Measurements from ENCODE around the gene GPC6.

DNA sequence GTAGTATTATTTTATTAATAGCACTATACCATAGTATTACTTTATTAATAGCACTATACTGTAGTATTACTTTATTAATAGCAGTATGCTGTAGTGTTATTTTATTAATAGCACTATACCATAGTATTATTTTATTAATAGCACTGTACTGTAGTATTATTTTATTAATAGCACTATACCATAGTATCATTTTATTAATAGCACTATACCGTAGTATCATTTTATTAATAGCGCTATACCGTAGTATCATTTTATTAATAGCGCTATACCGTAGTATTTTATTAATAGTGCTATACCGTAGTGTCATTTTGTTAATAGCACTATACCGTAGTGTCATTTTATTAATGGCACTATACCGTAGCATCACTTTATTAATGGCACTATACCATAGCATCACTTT is 191.8 kb downstream of the GPC6 start:
- TF ChIP-seq, protein P1, sequence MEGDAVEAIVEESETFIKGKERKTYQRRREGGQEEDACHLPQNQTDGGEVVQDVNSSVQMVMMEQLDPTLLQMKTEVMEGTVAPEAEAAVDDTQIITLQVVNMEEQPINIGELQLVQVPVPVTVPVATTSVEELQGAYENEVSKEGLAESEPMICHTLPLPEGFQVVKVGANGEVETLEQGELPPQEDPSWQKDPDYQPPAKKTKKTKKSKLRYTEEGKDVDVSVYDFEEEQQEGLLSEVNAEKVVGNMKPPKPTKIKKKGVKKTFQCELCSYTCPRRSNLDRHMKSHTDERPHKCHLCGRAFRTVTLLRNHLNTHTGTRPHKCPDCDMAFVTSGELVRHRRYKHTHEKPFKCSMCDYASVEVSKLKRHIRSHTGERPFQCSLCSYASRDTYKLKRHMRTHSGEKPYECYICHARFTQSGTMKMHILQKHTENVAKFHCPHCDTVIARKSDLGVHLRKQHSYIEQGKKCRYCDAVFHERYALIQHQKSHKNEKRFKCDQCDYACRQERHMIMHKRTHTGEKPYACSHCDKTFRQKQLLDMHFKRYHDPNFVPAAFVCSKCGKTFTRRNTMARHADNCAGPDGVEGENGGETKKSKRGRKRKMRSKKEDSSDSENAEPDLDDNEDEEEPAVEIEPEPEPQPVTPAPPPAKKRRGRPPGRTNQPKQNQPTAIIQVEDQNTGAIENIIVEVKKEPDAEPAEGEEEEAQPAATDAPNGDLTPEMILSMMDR (IDR thresholded peaks at IDR 0.05) = no peak
- no peak for TF ChIP-seq POLR2A (IDR thresholded peaks at IDR 0.05)

All from uterus (tissue), 2 donors.